ENCODE results near the gene SQSTM1.

DNA sequence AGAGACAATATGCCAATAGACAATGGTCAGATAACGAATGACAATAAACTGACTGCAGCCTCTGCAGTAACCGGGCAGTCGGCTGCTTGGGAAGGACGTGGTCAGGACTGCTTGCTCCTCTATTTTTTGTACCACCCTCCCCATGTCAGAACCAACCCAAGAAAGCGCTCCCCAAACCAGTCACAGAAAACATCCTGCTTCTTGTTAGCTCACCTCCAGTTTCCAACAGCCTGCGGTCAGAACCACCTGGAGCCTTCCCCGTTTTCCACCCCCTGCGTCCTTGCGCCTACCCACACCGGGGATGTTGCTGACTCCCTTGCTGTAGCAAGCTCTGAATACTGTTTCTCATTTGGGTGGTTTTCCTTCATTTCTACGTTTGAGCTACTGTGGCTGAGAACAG, 39.6 kb downstream of the SQSTM1 start:
- TF ChIP-seq POLR2AphosphoS2 (conservative IDR thresholded peaks at IDR 0.05; ENCODE audit: low read length) (no peak), POLR2A (IDR thresholded peaks at IDR 0.05; ENCODE audit: low read length) (no peak), BHLHE40 (IDR thresholded peaks at IDR 0.05; ENCODE audit: low read depth, low read length) (no peak), MYC (IDR thresholded peaks at IDR 0.05; ENCODE audit: borderline replicate concordance, low read length) (no peak), JUN (IDR thresholded peaks at IDR 0.05) (no peak), CHD2 (IDR thresholded peaks at IDR 0.05; ENCODE audit: low read length, partially characterized antibody) (no peak)
- TF ChIP-seq, protein P1, sequence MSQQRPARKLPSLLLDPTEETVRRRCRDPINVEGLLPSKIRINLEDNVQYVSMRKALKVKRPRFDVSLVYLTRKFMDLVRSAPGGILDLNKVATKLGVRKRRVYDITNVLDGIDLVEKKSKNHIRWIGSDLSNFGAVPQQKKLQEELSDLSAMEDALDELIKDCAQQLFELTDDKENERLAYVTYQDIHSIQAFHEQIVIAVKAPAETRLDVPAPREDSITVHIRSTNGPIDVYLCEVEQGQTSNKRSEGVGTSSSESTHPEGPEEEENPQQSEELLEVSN (IDR thresholded peaks at IDR 0.05; ENCODE audit: borderline replicate concordance, low read depth) = no peak
- TF ChIP-seq, protein P2, sequence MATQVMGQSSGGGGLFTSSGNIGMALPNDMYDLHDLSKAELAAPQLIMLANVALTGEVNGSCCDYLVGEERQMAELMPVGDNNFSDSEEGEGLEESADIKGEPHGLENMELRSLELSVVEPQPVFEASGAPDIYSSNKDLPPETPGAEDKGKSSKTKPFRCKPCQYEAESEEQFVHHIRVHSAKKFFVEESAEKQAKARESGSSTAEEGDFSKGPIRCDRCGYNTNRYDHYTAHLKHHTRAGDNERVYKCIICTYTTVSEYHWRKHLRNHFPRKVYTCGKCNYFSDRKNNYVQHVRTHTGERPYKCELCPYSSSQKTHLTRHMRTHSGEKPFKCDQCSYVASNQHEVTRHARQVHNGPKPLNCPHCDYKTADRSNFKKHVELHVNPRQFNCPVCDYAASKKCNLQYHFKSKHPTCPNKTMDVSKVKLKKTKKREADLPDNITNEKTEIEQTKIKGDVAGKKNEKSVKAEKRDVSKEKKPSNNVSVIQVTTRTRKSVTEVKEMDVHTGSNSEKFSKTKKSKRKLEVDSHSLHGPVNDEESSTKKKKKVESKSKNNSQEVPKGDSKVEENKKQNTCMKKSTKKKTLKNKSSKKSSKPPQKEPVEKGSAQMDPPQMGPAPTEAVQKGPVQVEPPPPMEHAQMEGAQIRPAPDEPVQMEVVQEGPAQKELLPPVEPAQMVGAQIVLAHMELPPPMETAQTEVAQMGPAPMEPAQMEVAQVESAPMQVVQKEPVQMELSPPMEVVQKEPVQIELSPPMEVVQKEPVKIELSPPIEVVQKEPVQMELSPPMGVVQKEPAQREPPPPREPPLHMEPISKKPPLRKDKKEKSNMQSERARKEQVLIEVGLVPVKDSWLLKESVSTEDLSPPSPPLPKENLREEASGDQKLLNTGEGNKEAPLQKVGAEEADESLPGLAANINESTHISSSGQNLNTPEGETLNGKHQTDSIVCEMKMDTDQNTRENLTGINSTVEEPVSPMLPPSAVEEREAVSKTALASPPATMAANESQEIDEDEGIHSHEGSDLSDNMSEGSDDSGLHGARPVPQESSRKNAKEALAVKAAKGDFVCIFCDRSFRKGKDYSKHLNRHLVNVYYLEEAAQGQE (IDR thresholded peaks at IDR 0.05) = no peak
